GM12801 (cell line): ENCODE results near the gene TRAK1.

Experiments used
- CTCF ChIP-seq: IDR thresholded peaks from one replicate; pipeline ENCODE4 v1.5.1; 2011; ENCODE audit warnings: control low read depth; ENCODE audit not compliant: insufficient read length; ENCODE audit errors: extremely low read depth

TRAK1 gene

DNA sequence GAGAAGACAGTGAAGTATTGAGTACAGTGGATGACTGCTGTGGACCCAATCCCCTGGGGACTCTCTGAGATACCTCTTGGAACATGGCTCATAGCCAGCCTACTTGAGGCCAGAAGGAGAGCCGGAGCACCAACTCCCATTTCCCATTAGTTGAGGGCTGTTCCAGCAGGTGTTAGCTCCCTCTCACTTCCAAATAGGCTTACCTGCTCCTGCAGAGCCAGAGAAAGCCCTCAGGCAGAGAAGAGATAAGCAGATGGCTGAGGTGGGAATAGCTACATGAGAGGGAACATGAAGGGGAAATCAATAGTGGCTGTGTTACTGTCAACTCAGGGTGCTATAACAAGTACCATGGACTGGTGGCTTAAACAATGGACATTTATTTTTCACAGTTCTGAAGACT is 179.4 kb downstream of the TRAK1 start:
- no peak for TF ChIP-seq CTCF

- TF ChIP-seq CTCF: no peak
These were observed 180.6 kb downstream of the TRAK1 start for GRCh38 chr3:42271786-42272185.

DNA sequence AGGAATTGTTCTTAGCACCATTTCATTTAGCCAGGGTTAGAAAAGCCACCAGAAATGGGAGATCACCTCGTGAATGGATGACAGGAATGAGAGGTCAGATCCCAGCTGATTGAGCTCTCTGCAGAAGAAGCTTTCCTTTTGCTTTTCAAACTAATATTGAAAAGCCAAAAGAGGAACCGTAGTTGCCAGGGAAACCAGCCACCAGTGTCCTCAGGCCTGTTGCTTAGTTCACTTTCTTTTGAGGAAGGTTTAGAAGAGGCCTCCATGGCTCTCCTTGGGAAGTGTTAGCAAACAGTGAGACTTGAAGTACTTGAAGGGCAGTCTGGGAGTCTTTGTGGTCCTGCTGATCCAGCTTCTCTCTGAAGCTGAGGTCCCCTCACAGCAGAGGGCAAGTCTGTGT is 182.2 kb downstream of the TRAK1 start:
- TF ChIP-seq CTCF: no peak

- no peak for TF ChIP-seq CTCF
These were observed 183.1 kb downstream of the TRAK1 start for GRCh38 chr3:42274266-42274665.

GRCh38 chr3:42275217-42275616 is 184.1 kb downstream of the TRAK1 start:
- TF ChIP-seq CTCF: no peak
